ENCODE results near the gene LIFR. TPM values are rescaled to one million over a fixed set of nuclear protein-coding genes. Genes with fewer than 3 reads are reported as not detected.

LIFR gene
- total and polyA plus RNA-seq, 2 donors (not counting 3 experiments of a cell fraction or from before 2014, with no cell fraction given), result 4.1 to 36.4 TPM

GRCh38 chr5:38585816-38586215 lies 29.4 kb upstream of the LIFR start:
- FAIRE-seq (no peak), DNase-seq (ENCODE audit: low read depth, low spot score) (no peak)
- Histone ChIP-seq H3K4me1 (ENCODE audit: control insufficient read depth, extremely low read depth, insufficient read depth, low read length) (no peaks in the 10 kb centered on the region), H3K79me2 (ENCODE audit: control insufficient read depth, insufficient read depth, low read length) (no peaks in the 10 kb centered on the region), H2AFZ (ENCODE audit: low read depth, low read length) (no peak overlapping the region), H3K4me2 (ENCODE audit: insufficient read depth, low read length) (no peak overlapping the region), H3K27me3 (ENCODE audit: control insufficient read depth in 2 of 2, insufficient read depth in 2 of 2, low read length in 2 of 2) (peaks cover 0 to 3% of the 10 kb centered on the region in 2 experiments), H3K27ac (ENCODE audit: insufficient read depth, low read depth, low read length) (no peak overlapping the region), H3K9me1 (replicated peaks; ENCODE audit: control insufficient read depth, extremely low read depth, insufficient read depth, low read length) (no peaks in the 10 kb centered on the region), H3K36me3 (ENCODE audit: control insufficient read depth in 2 of 2, extremely low read depth in 1 of 2, insufficient read depth in 2 of 2, low read length in 2 of 2) (no peaks in the 10 kb centered on the region), H3K4me3 (replicated peaks in 1 of 3; ENCODE audit: insufficient read depth in 1 of 3, low read depth in 1 of 3, low read length in 3 of 3) (no peak overlapping the region), H3K9ac (replicated peaks; ENCODE audit: extremely low read depth, insufficient read depth, low read length) (no peak overlapping the region), H3K9me3 (replicated peaks; ENCODE audit: control insufficient read depth, insufficient read depth, low read length) (no peaks in the 10 kb centered on the region), H4K20me1 (replicated peaks; ENCODE audit: control insufficient read depth, extremely low read depth, insufficient read depth, low read length) (no peaks in the 10 kb centered on the region)
- no peak for TF ChIP-seq POLR2AphosphoS5 (IDR thresholded peaks at IDR 0.05; ENCODE audit: insufficient read depth, low read depth, low read length)
- TF ChIP-seq GATA2 (IDR thresholded peaks at IDR 0.05; ENCODE audit: insufficient read depth, insufficient read length, low read depth, low read length), result no peak
- TF ChIP-seq CTCF (IDR thresholded peaks at IDR 0.05; ENCODE audit: extremely low read depth in 1 of 2, insufficient read depth in 1 of 2, low read depth in 1 of 2, low read length in 2 of 2), result no peak
- TF ChIP-seq MAX (IDR thresholded peaks at IDR 0.05; ENCODE audit: insufficient read depth, insufficient read length), result no peak
- TF ChIP-seq EZH2 (IDR thresholded peaks at IDR 0.05; ENCODE audit: borderline replicate concordance, low read depth, low read length, severe bottlenecking), result no peak
- no peak for TF ChIP-seq POLR2A (IDR thresholded peaks at IDR 0.05; ENCODE audit: low read depth, low read length)
- no peak for TF ChIP-seq MYC (IDR thresholded peaks at IDR 0.05; ENCODE audit: low read depth, low read length)
- TF ChIP-seq JUN (IDR thresholded peaks at IDR 0.05; ENCODE audit: borderline replicate concordance, insufficient read depth, insufficient read length, low read depth), result no peak
- TF ChIP-seq FOS (IDR thresholded peaks at IDR 0.05; ENCODE audit: borderline replicate concordance, insufficient read depth, low read length), result no peak
- BruUV-seq (replicated peaks), result no TSS peak
- POLR2A ChIA-PET, result no interaction called here
- intact Hi-C loops (cut with micrococcal nuclease), result no loop called here
- dilution Hi-C loops (cut with MboI; ENCODE audit: extremely low pct_ligation_motif_present, low sequenced_read_pairs), result no loop called here
- CTCF ChIA-PET, result interaction anchor here (1.3 kb wide), 1 partner anchor 11 kb away, joined by 3 read pairs; no protein-coding TSS in a partner anchor
